Spleen (tissue), 11 donors: ENCODE measurements around the gene TOM1L2. TPM values are rescaled to one million over a fixed set of nuclear protein-coding genes. Genes with fewer than 3 reads are reported as not detected.

Experiments
- DNase-seq: peaks from one replicate; pipeline ENCODE4 v3.0.0-alpha.2; 2020
- H3K27ac ChIP-seq, 8 donors: fragments of 200-600 bp; sonication (generic) in 7 of 8; 1 replicate in 4 of 8; 2 replicates in 4 of 8; pipeline versions ENCODE4 v1.5.0 to v1.8.0; 2016 to 2021; ENCODE audit warnings: inconsistent platforms in 4 of 8, mild to moderate bottlenecking in 4 of 8, moderate library complexity in 1 of 8
- H3K27me3 ChIP-seq, 7 donors: fragments of 200-600 bp; sonication (generic) in 6 of 7; replicated peaks in 1 of 7; 1 replicate in 4 of 7; 2 replicates in 3 of 7; pipeline versions ENCODE4 v1.5.0 to v1.8.0; 2016 to 2021; ENCODE audit warnings: inconsistent platforms in 3 of 7, mild to moderate bottlenecking in 1 of 7
- H3K36me3 ChIP-seq, 6 donors: fragments of 200-600 bp; sonication (generic) in 5 of 6; 1 replicate in 4 of 6; 2 replicates in 2 of 6; pipeline versions ENCODE4 v1.5.0 to v1.8.0; 2016 to 2021; ENCODE audit warnings: inconsistent platforms in 2 of 6
- H3K4me1 ChIP-seq, 6 donors: fragments of 200-600 bp; sonication (generic) in 5 of 6; 1 replicate in 3 of 6; 2 replicates in 3 of 6; pipeline versions ENCODE4 v1.5.0 to v1.8.0; 2016 to 2021; ENCODE audit warnings: inconsistent platforms in 3 of 6
- H3K4me3 ChIP-seq, 8 donors: fragments of 200-600 bp; sonication (generic) in 7 of 8; 1 replicate in 4 of 8; 2 replicates in 4 of 8; pipeline versions ENCODE4 v1.5.0 to v1.8.0; 2016 to 2021; ENCODE audit warnings: inconsistent platforms in 4 of 8, mild to moderate bottlenecking in 4 of 8, moderate library complexity in 2 of 8
- H3K9me3 ChIP-seq, 8 donors: fragments of 200-600 bp; sonication (generic) in 7 of 8; 1 replicate in 4 of 8; 2 replicates in 4 of 8; pipeline versions ENCODE4 v1.5.0 to v1.8.0; 2016 to 2021; ENCODE audit warnings: inconsistent platforms in 4 of 8
- CTCF ChIP-seq, 11 experiments: fragments of 200-600 bp in 7 of 11; fragments of 450-650 bp in 4 of 11; sonication (generic) in 4 of 11; IDR thresholded peaks in 8 of 11; conservative IDR thresholded peaks in 3 of 11; 1 replicate in 7 of 11; 2 replicates in 4 of 11; pipeline versions ENCODE4 v1.4.0 to v1.8.0; 2016 to 2021; ENCODE audit warnings: antibody characterized with exemption in 11 of 11, inconsistent platforms in 4 of 11, mild to moderate bottlenecking in 1 of 11
- POLR2A ChIP-seq, 3 donors: fragments of 450-650 bp; IDR thresholded peaks; one replicate each; pipeline ENCODE4 v1.5.1; 2017; ENCODE audit warnings: antibody characterized with exemption in 3 of 3, mild to moderate bottlenecking in 1 of 3
- POLR2AphosphoS5 ChIP-seq, 3 donors: sonication (generic); formaldehyde crosslinking; IDR thresholded peaks; one replicate each; pipeline ENCODE4 v1.5.1; 2017; ENCODE audit warnings: antibody characterized with exemption in 3 of 3
- WGBS, 5 donors: extraction: QIAGEN DNeasy Blood & Tissue Kit in 3 of 5; methylation state at CpG; one replicate each; pipeline versions ENCODE4 v1.1.5 to v1.1.7; 2013 to 2018; 5-methylcytosine and 5-hydroxymethylcytosine counted together
- intact Hi-C: fragments of 100-400 bp; cut with DNase I; formaldehyde crosslinking; loops from one replicate; pipeline ENCODE4 v1.15.0; 2023; ENCODE audit warnings: low total_unique reads
- polyA plus RNA-seq, 3 donors: library from polyadenylated mRNA; stranded (reverse); fragments of 200-250 nt; gene quantifications; one replicate each; pipeline ENCODE4 v1.2.1, GENCODE V29; 2013
- total RNA-seq, 7 donors: library from RNA; depleted of rRNA in 3 of 7; stranded (reverse); fragments of >200 nt in 3 of 7; fragmentation: NEBNext Ultra II Directional in 4 of 7; extraction: Animal tissue kit (Norgen Biotek cat#: 25700) in 4 of 7; gene quantifications; one replicate each; pipeline versions ENCODE4 v1.1.0 to v1.2.1, GENCODE V29; 2016 to 2021
- donor health status: healthy with polysubstance abuse.
- donor health status: DM: no; HTN: no; CAD: no; lungs with moderate emphysema.
- donor health status: DM: no; HTN: no; CAD: no.
- donor health status: Bipolar disorder and iron deficiency.
- donor health status: healthy.
- donor health status: DM: no; HTN: no; CAD: no.
- donor health status: DM: yes; HTN: yes; CAD: no.

TOM1L2 gene
- total and polyA plus RNA-seq, 10 donors, result 5.3 to 82.6 (median 53.6) TPM

GRCh38 chr17:17924131-17924856 lies 47.9 kb downstream of the TOM1L2 start:
- Histone ChIP-seq H3K27me3 (no peaks in the 10 kb centered on the region), H3K36me3 (peaks cover 0 to 6% (median 0%) of the 10 kb centered on the region in 6 donors), H3K4me3 (no peak overlapping the region), H3K27ac (no peak overlapping the region), H3K4me1 (peaks cover 0 to 39% (median 14%) of the 10 kb centered on the region in 6 donors), H3K9me3 (no peaks in the 10 kb centered on the region)
- WGBS, 5 donors, result 94 to 99% (median 98%) methylated on average over 5 of the region's 5 CpGs
- no peak for DNase-seq
- intact Hi-C loops, result no loop called here
- TF ChIP-seq CTCF (IDR thresholded peaks at IDR 0.05 in 8 of 11, conservative IDR thresholded peaks at IDR 0.05 in 3 of 11) (no peak), POLR2AphosphoS5 (IDR thresholded peaks at IDR 0.05) (no peak)

DNA sequence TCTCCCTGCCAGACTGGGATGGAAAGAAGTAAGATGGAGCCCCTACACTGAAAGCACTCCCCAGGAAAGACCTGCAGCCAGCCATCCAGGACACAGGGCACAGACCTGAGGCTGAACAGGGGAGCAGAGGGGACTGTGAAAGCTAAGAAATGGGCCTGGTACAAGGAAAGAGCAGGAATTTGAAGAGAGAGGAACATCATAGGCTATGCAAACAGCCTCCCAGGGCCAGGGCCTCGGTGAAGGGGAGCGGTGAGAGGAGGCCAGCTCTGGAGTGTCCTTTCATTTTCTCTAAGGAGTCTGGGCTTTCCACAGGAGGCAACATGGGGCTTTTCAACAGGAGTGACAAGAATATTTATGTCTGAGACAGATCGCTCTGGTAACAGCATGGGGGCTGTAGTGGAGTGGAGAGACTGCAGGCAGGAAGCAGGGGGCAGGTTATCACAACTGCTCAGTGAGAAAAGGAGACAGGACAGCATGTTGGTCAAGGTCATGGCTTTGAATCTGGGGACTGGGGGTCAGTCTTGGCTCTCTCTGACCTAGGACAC lies 50.1 kb downstream of the TOM1L2 start:
- 65 to 82% (median 71%) methylated on average over 3 of the region's 3 CpGs for WGBS, 5 donors
- intact Hi-C loops, result no loop called here
- TF ChIP-seq POLR2A (IDR thresholded peaks at IDR 0.05) (no peak), CTCF (IDR thresholded peaks at IDR 0.05 in 8 of 11, conservative IDR thresholded peaks at IDR 0.05 in 3 of 11) (no peak), POLR2AphosphoS5 (IDR thresholded peaks at IDR 0.05) (no peak)
- Histone ChIP-seq H3K27ac (peak overlapping the region in 3 of 8 donors; percentile 15 to 40 (median 20)), H3K9me3 (no peaks in the 10 kb centered on the region), H3K4me1 (peaks cover 0 to 43% (median 17%) of the 10 kb centered on the region in 6 donors), H3K36me3 (no peaks in the 10 kb centered on the region), H3K4me3 (no peak overlapping the region), H3K27me3 (no peaks in the 10 kb centered on the region)
- DNase-seq, result no peak

GRCh38 chr17:17921192-17922069 lies 50.8 kb downstream of the TOM1L2 start:
- no peak for DNase-seq
- Histone ChIP-seq H3K27ac (peak overlapping the region in 2 of 8 donors; percentile 15 to 40), H3K27me3 (no peaks in the 10 kb centered on the region), H3K36me3 (no peaks in the 10 kb centered on the region), H3K9me3 (no peaks in the 10 kb centered on the region), H3K4me3 (no peak overlapping the region), H3K4me1 (peaks cover 0 to 41% (median 17%) of the 10 kb centered on the region in 6 donors)
- WGBS, 5 donors, result 78 to 88% (median 84%) methylated on average over 10 of the region's 10 CpGs
- intact Hi-C loops, result no loop called here
- TF ChIP-seq CTCF (IDR thresholded peaks at IDR 0.05 in 8 of 11, conservative IDR thresholded peaks at IDR 0.05 in 3 of 11) (no peak), POLR2AphosphoS5 (IDR thresholded peaks at IDR 0.05) (no peak), POLR2A (IDR thresholded peaks at IDR 0.05) (no peak)
